DMS114 treated with DMSO at 0.1 percent for 48 hours (cell line): Measurements from ENCODE around the gene TRIM14.
A peak's percentile ranks its signal among the peaks of the same experiment; 100 is the strongest.
"Not testable (repeated sequence)": the region's sequence is repeated elsewhere in the genome, so short reads cannot be mapped to it uniquely, and the experiment has no call there.

Experiments
- DNase-seq: peaks from one replicate; lab custom pipeline; 2025; ENCODE audit not compliant: unreplicated experiment; lab: John Stamatoyannopoulos, UW

The TRIM14 gene

DNA sequence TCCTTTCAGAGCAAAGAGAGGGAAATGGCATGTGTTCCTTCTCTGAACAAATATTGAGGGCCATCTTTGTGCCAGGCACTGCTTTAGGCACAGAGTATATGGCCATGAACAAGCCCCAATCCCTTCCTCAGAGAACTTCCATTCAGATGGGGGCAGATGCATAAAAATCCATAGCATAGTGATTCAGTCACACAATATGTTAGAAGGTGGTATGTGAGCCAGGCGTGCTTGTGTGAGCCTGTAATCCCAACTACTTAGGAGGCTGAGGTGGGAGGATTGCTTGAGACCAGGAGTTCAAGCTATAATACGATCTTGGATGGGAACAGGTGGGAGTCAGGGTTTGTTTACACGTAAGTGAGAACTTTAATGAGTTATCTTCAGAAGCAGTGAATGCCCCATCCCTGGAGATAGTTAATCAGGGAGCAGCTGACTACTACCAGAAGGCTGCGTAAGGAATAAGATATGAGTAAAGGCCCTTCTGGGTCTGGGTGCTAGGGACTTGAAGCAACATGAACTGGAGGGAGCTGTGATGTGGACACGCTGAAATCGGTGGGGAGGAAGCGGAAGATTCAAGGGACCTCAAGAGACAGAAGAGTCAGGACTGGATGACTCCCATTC lies 35.3 kb downstream of the TRIM14 start:
- DNase-seq: no peak

DNA sequence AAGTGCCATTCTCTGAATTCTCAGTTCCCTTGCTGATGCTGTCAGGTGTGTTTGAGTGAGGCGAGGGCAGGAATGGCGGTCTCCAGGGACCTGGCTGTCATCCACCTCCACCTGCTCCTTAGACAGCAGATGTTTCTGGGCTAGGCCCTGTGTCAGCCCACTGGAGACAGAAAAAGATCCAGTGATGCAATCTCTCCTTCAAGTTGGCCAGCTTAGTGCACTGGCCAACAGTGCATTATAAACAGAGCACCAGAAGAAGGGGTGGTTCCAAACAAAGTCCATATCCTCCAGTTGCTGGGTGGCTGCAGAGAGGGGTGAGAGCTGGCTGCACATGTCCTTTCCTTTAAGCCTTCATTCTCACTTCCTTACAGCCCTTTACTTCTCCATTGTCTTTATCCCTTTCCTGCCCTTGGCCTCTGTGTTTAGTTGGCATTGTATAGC lies 35.9 kb downstream of the TRIM14 start:
- DNase-seq: no peak

DNA sequence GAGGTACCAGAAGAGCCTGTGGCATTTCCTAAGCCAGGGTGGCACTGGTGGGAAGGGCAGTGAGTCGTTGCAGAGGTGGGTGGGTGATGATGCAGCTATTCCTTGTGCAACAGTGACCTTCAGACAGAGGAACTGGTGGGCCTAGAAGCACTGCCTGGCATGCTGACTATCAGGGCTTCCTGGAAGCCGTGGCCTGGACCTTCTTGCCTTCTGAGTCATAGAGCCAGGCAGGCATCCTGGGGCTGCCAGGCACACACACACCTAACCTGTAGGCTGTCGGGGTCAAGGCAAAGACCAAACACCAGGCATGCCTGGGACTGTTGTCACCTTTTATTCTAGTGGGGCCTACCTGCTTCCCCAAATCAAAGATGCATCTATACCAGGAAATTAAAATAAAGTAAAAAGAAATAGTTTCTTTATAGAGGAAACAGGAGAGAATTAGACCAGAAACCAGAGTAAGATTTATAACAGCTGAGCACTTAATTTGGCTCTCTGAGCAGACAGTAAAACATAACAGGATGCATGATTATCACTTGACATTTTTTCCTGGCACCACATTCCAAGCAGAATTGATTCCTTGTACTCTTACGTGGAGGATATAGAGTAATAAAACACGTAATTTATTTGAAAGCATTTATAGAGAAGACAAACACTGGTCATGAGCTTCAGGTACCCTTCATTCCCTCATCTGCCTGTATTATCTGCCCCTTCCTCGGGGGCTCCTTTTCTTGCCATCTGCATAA lies 37.4 kb downstream of the TRIM14 start:
- DNase-seq: no peak

DNA sequence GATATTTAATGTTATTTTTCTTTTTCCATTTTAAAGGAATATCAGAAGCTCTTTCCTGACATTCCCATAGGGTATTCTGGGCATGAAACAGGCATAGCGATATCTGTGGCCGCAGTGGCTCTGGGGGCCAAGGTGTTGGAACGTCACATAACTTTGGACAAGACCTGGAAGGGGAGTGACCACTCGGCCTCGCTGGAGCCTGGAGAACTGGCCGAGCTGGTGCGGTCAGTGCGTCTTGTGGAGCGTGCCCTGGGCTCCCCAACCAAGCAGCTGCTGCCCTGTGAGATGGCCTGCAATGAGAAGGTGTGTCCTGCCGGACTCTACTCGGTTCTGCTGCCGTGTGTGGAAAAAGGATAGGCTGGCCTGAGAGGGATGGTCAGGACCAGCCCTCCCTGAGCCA lies 38.2 kb downstream of the TRIM14 start:
- no peak for DNase-seq

DNA sequence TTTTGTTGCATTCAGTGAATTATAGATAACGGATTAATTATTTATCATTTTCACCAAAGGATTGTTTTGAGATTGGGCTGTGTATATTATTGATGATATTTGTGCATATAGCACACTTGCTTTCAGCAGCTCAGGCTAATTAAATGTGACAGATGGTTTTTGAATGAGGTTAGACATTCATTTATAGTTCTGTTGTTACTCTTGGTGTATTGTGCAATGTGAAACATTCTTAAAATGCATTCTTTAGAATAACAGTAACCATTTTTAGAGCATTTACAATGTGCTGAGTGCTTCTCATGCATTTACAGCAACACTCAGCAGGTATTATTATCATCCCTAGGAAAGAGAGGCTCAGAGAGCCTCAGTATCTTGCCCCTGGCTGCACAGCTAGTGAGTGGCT lies 38.7 kb downstream of the TRIM14 start:
- no peak for DNase-seq

DNA sequence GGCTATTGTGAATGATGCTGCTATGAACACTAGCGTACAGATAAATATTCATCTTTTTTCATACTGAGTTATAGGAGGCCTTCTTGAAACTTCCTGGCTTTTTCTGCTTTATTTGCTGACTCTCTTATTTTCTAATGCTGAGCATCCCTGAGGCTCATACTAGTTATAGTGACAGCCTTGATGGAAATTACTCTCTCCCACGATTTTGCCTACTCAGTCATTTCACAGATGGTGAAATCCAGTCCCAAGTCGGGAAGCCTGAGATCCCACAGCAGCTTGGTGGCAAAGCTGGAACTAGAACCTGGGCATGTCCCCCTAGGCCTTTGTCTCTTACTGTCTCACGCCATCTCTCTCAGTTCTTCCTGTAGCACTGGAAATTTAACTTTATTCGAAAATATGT lies 40.1 kb downstream of the TRIM14 start:
- DNase-seq: no peak

DNA sequence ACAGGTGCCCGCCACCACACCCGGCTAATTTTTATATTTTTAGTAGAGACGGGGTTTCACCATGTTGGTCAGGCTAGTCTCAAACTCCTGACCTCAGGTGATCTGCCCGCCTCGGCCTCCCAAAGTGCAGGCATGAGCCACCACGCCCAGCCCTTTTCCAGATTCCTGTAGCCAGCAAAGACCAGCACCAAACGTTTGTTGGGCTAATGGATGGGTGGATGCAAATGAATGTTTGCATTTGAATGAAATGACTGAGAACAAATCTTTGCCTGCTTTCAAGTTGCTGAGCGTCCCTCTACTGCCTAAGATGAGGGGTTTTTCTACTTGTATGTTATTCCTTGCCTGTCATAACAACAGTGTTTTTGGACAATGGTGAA lies 42.5 kb downstream of the TRIM14 start:
- not testable (repeated sequence) for DNase-seq

DNA sequence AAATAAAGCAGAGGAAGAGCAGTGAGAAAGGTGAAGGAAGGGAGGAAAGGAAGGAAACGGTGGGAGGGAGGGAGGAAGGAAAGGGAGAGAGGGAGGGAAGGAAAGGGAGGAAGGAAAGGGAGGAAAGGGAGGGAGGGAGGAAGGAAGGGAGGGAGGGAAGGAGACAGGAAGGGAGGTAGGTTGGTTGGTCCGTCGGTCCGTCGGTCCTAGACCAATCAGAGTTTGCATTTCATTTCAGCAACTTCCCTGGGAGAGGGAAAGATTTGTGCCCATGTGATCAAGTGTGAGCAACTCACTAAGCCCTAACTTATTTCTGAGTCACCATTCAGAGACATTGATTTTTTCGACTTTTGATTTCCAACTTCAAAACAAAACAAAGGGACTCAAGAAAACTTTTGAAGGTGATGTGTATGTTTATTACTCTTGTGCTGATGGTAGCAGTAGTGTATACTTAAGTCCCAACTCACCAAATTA lies 43.7 kb downstream of the TRIM14 start:
- DNase-seq: no peak

DNA sequence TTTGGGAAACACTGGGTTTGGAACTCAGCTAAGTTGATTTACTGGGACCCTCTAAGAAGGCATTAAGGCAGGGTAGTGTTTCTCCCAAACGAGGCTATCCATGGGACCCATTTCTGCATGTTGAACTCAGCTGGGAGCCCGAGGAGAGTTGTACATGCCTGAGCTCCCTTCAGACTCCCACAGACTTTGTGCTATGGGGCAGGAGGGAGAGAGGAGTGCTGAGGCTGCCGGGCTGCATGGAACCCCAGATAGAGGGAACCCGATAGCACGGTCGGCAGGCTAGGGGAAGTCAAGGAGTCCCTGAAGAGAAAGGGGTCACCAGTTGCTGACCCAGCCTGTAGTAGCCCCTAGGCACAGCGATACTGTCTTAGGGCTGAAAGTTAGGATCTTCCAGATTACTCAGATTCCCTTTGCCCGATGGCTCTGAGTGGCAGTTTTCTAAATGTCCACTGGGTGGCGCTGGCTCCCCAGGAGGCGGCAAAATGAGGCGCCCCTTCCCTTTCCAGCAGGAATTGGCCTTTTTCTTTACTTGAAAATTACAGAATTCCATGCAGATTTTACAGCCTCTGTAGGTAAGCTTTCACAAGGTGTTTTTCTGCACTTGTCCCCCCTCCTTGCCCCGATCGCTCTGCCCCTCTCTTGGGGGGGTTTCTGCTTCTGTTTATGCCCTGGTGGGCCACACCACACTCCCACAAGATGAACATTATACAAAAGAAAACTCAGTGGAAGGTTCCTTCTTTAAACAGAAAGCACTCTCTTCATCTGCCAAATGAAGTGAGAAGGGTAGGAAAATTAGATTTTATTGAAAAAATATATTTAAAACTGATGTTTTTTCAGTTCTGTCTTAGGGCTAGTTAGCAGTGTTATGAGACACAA lies 44.7 kb downstream of the TRIM14 start:
- peak; percentile 12 for DNase-seq

DNA sequence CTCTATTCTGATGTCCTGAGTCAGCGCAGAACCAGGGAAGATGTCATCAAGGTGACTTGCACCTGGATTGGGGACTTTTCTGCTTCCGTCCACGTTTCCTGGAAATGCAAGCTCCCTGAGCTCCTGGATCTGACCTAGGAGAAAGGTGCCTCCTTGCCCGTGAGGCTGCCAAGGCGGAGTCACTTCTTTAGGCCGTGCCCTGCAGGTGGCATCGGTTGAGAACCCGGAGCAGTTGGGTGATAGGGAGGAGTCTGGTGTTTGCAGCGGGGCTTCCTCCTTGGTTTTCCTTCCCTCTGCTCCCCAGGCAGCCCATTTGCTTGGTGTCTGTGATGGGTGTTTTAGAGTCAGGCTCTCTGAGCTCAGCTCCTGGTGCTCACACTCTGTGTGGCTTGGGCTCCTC lies 47.3 kb downstream of the TRIM14 start:
- no peak for DNase-seq

DNA sequence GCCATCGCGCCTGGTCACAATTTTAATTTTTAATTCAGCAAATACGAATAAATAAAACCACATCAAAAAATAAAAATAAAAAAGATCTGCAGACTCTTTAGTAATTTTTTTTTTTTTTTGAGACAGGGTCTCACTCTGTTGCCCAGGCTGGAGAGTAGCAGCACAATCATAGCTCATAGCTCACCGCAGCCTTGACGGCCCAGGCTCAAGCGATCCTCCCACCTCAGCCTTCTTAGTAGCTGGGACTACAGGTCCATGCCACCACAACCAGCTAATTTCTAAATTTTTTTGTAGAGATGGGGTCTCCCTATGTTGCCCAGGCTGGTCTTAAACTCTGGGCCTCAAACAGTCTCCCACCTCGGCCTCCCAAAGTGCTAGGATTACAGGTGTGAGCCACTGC lies 48.3 kb downstream of the TRIM14 start:
- DNase-seq: no peak

DNA sequence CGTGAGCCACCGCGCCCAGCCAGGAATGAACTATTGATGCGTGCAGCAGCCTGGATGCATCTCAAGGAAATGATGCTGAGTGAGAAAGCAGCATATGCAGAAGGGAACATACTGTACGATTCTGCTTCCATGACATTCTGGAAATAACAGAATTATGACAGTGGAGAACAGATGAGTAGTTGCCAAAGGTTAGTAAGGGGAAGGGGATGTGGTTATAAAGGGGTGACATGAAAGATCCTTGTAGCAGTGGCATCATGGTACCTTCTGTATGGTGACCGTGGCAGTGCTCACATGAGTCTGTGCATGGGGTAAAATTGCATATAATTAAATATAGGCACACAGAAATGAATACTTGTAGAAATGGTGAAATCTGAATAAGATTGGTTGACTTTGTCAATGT lies 49.5 kb downstream of the TRIM14 start:
- DNase-seq: no peak

DNA sequence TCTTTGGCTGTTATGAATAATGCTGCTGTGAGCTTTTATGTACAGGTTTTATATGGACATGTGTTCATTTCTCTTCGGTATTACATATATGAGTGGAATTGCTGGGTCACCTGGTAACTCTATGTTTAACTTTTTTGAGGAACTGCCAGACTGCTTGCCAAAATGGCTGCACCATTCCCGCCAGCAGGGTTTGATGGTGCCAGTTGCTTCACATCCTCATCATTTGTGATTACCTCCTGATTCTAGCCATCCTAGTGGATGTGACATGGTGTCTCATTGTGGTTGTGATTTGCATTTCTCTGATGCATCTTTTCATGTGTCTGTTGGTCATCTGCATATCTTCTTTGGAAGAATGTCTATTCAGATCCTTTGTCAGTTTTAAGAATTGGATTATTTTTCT lies 51.8 kb downstream of the TRIM14 start:
- DNase-seq: no peak

DNA sequence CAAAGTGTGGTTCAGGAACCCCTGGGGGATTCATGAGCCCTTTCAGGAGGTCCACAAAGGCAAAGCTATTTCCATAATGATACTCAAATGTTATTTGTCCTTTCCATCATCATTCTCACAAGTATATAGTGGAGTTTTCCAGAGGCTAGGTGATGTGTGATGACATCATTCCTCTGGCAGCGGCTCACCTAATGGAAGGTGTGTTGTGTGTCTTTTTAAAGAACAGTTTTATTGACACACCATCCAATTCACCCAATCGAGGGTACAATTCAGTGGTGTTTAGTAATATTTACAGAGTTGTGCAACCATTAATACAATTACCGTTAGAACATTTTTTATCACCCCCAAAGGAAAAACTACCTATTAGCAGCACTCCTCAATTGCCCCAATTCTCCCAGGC lies 52.8 kb downstream of the TRIM14 start:
- DNase-seq: no peak

DNA sequence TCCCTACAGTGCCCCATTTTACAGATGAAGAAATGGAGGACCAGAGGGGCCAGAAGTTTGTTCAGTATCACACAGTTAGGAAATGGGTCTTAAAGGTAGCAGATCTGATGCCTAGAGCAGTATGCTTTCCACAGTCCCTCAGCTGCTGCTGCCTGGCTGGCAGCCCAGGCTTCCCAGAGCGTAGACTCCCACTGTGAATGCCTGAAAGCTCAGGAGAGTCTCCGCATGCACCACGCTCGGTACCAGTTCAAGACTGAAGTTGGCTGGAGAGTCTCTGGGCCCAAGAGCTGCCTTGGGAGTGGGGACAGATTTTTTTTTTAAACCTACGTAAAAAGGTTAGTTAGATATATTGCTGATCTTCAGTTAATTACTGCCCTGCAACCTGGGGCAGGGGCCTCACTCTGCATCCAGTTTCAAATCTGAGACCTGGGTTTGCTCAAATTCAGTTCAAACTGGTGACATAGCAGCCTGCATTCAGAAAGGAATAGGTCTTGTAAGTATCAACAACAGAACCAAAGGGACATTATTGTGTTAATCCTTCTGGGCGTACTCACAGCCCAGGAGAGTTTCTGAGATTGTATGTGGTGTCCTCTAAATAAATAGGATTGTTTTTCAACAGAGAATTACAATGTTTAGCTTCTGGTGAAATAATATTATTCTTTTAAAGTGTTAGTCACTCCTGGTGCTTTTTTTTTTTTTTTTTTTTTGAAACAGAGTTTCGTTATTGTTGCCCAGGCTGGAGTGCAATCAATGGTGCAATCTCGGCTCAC lies 54.2 kb downstream of the TRIM14 start:
- DNase-seq: no peak

DNA sequence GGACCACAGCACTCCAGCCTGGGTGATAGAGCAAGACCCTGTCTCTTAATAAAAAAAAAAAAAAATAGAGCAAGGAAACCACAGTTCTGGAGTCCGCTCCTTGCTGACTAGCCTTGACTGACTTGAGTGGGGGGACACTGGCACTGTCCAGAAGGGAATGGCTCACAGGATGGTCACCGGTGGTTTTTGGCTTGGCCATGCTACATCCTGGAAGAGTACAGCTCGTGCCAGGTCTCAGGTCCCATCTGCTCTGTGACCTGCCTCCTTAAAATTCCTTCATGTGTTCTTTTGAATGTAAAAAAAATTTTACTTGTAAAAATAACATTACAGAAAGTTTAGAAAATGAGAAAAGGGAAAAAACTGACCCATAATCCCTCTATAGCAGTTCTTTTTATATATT lies 56.9 kb downstream of the TRIM14 start:
- DNase-seq: no peak

DNA sequence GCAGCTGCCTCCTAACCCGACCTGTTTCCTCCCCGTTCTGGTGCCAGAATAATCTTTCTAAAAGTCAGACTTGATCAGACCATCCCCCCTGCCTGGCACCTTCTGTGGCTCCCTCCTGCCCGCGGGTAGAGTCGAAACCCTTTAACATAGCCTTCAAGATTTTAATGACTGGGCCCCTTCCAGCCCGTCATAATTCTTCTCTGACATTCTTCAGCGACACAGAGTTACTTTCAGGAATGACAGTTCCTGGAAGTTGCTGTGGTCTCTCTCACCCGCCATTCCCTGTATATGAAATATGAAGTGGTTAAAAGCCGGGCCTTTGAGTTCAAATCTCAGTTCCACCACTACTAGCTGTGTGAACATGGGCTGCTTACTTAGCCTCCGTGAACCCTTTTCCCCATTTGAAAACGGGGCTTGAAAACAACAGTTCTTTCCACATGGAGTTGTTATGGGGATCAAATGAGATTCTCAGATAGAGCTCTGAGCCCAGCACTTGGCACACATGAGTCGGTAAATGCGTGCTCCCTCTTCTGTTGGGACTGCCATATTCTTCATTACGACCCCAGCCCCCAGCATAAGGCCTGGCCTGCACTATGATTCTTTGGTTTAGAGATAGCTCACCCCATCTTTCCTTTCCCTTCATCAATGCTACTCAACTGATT lies 61.8 kb downstream of the TRIM14 start:
- no peak for DNase-seq

DNA sequence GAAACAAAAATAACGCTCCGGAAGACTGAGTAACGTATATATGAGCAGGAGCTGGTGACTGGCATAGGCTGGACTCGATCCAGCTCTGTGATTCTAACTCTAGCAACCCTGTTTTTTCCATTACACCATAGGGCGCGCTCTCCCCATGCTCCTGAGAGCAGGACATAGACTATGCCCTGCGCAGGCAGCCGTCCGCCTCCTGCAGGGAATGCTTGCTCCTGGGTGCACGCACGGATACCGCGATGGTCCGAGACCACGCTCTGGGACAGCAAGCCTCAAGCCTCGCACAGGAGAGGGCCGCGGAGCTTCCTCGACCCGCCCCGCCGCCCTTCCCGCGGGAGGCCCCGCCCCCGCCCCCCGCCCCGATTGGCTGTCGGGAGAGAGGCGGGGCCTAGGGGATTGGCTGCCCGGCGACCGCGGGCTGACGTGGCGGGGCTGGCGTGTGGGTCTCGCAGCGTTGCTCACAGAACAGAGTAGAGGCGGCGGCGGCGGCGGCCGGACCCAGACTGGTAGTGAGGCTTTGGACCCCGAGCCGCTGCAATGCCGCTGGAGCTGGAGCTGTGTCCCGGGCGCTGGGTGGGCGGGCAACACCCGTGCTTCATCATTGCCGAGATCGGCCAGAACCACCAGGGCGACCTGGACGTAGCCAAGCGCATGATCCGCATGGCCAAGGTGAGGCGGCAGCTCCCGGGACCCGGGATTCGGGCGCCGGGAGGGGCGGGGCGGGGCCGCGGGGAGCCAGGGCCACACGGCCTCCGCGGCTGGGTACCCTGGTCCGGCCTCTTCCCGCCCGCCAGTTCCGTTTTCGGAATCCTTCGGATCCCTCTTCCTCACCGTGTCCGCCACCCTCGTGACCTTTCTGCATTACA lies 62.5 kb downstream of the TRIM14 start, which contains the start of gene NANS:
Gene NANS, plus strand, starts transcription at position 464 of the 869 bp plus-strand sequence. Its CDS starts 77 bp downstream, at position 541.
- DNase-seq: peak; percentile 55

DNA sequence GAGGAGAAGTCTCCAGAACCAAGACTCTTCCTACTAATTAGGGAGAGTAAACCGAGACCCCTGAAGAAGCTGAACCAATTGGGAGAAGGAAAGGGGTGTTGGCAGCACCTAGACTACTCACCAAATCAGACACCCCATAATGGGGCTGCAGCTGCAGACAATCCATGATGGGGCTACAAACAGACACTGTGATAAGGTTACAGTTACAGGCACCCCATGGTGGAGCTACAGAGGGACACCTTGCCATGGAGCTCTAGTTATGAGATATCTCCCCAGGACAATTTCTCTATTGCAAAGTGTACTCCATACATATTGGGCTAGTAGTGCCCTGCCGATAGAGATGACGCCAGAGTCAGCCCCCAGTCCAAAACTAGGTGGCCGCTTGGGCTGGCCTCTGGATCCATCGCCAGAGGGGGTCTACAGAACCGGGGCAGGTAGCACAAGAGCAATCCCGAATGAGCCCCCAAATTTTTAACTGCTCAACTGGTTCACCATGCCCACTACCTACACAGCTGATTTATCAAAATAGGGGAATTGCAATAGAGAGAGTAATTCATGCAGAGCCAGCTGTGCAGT lies 64.6 kb downstream of the TRIM14 start:
- no peak for DNase-seq
